HG03432 (cell line): ENCODE data around the gene VTN.
A peak's percentile ranks its signal among the peaks of the same experiment; 100 is the strongest.

Experiments
- ATAC-seq: cut with Tn5 transposase; IDR thresholded peaks from one replicate; pipeline ENCODE4 v1.9.1; 2021; ENCODE audit warnings: mild to moderate bottlenecking, moderate library complexity; ENCODE audit not compliant: unreplicated experiment

Gene VTN

GRCh38 chr17:28369684-28370034 is 448 bp downstream of the VTN start:
- no peak for ATAC-seq

- no peak for ATAC-seq
Measured at GRCh38 chr17:28368915-28369683, 1.0 kb downstream of the VTN start.

- ATAC-seq = no peak
Measured at GRCh38 chr17:28368306-28368831, 1.7 kb downstream of the VTN start.

DNA sequence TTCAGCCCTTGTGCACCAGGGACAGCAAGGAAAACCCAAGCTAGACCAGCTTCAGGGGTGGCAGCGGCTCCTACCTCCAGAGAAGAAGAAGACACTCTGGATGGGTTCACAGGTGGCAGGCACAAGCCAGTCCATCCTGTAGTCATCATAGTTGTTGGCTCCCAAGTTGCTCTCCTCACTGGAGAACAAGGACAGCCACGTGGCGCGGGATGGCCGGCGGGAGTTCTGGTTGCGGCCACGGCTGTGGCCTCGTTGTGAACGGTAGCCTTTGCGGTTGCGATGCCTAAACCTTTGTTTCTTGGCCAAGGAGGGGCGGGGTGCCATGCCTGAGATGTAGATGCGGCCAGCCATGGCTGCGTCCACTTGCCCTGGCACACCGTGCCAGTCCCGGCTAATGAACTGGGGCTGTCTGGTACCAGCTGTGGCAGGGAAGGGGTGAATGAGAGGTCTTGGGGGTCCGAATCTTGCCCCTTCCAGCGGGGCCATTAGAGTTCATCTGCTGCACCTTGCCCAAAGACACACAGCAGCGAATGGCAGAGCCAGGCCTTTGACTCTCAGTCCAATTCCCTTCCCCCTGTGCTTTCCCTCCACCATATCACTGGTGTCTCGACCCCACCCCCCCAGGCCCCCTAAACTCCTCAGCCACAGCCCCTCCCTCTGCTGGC is 2.3 kb downstream of the VTN start:
- ATAC-seq = no peak

DNA sequence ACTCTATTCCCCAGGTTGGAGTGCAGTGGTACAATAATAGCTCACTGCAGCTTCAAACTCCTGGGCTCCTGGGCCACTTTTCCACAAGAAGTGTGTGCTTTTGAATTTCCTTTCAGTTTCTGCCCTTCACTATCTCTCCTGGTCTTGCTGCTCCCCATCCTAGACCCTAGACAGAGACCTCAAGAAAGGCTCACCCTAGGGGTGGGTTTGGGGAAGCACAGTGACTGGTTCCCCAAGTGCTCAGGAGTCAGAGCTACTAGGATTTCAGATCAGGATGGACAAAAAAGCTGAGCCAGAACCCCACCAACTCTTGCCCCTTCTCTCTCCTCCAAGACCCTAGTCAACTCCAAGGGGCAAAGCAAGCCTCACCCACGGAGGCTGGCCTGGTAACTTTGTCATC is 3.5 kb downstream of the VTN start:
- ATAC-seq = no peak

DNA sequence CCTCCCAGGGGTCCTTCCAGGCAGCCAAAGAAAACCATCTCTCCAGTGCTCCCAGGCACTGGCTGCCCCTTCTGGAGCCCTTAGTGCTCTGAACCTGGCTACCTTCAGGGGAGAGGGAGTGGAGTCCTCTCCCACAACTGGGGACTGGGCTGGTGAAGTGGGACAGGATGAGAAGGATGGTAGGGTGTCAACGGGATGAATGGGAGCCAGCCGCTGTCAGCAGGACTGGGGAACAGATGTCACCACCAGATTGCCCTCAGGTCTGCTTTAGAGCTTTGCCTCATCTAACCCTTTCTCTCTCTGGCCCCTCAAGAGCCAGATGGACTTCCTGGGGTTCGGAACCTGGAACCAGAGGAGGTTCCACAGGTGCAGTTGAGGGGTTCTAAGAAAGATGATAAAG is 4.6 kb downstream of the VTN start:
- ATAC-seq = no peak

GRCh38 chr17:28364665-28365363 is 5.3 kb downstream of the VTN start, which contains the start of gene SEBOX:
Gene SEBOX, minus strand, starts transcription at chr17:28365199. Its CDS starts 48 bp downstream, at chr17:28365151.
- no peak for ATAC-seq

DNA sequence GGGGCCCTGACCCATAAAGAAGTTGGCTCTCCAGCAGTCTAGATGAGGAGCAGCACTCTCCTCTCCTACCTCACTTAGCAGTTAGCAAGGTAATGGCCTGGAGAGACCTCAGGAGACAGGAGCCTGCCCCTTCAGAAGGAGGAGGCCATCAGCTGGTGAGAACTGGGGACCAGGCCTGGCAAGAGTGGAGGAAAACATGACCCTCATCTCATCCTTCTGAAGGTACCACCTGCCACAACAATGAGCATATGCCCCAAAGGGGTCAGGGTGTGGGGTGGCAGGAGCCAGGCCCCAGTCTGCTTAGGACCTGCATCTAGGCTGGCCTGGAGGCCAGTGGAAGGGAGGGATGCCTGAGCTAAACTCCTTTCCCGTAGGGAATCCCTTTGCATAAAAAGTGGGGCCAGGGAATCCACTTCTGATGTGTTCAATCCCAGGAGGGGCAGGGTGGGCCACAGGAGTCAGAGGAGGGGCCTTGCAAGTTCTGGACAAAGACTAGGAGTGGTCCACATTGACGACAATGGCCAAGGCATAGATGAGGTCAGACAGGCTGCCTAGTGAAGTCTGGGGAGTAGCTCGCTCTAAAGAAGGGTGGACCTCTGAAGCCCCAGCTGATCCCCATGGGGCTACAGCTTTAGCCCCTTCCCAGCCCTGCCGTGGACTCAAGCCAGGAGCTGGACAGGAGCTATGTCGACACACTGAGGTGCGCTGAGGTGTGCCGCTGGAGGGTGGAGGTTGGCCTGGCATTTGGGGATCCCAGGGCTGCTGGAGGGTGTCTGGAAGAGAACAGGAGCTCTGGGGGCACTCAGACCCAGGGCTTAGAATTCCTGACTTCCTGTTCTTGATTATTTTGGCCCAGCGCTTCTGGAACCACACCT is 6.1 kb downstream of the VTN start:
- ATAC-seq = no peak

DNA sequence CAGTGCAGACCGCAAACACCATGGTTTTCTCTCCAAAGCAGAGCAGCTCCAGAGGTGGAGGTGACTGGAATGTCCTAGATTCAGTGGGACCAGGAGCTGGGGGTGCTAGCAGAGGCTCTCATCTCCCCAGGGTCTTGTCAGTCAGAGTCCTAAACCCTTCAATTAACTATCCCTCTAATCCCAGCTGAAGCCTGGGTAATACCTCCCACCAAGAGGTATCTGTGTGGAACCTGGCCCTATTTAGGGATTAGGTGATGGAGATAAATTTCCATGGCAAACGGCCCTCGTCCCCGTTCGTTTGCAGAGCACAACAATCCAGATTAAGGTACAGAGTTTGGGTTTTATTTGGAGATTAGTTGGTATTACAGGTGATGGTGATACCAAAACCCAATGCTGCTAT is 6.9 kb downstream of the VTN start:
- ATAC-seq = no peak

DNA sequence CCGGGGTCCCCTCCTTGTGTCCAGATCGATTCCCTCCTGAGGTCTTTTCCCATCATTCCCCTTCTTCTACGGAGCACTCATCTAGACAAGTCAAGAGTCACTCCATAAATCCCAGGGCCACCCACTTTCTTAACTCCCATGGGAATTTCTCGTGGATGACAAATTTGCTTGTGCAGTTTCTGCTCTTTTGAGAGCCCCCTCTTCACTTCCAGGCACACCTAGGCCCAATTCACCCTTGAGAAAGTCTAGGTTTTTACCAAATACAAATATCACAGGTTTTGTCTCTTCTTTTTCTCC is 12.3 kb downstream of the VTN start:
- no peak for ATAC-seq

DNA sequence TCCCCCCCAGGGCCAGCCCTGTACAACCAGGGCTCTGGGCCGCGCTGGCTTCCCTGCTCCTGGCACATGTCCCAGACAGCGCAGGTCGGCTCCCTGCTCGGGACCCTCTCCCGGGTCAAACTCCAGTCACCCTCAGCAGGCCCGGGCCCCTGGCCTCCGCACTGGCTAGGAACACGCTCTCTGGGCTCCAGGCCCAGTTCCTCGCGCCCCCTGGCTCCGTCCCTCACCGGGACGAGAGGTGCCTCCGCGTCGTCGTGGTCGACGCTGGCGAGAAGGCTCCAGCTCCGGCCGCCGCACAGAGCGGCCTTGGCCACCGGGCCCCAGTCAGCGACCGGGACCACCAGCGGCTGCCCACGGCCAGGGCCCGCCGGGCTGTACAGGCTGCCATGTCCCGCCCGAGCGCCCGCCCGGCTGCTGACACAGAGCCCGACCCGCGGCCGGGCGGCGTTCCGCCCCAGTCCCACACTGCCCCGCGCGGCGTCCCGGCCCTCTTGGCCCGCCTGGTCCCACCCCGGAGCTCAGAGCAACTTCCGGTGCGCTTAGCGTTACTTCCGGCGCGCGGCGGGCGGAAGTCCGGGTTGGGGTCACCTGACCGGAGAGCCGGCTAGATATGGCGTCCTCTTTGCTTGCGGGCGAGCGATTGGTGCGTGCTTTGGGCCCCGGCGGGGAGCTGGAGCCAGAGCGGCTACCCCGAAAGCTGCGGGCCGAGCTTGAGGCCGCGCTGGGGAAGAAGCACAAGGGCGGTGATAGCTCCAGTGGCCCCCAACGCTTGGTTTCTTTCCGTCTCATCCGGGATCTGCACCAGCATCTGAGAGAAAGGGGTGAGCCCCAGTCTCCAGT is 12.8 kb downstream of the VTN start, which contains the start of gene POLDIP2:
Gene POLDIP2 (minus strand): TSS at position 467 of the 840 bp plus-strand sequence. CDS start 79 bp downstream, at position 388.
- peak; percentile 97 for ATAC-seq

DNA sequence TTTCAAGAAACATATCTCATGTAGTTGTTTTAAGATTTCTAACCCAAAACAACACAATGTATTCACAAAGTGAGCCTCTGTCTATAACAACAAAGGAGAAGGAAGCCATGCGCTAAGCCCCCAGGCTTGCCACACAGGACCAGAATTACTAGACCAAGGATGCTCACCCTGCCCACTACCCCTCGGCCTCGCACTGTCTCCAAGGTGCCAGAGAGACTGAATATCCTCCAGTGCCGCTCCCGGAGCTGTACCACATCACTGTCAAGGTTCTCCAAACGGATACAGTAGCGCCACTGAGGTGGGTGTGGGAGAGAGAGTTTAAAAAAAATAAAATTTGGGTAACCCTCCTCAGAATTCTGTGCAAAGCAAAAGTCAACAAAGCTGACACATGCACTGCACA is 19.8 kb downstream of the VTN start:
- no peak for ATAC-seq

DNA sequence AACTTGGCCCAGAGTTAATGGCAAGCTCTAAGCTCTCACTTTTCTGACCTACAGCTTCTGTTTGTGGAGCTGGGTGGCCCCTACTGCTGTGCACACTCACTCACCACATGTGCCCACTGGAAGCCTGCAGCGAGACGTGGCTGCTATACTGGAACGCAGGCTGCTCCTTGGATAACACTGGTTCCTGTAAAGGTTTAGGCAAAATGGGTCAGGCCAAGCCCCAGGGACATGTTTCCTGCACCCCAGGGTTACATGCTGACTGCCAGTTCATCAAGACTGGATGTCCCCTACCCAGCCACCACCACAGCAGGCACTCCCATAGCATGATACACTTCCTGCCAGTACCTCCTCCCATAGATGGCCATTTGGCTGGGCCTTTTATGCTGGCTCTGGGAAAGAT is 21.1 kb downstream of the VTN start:
- ATAC-seq = no peak

DNA sequence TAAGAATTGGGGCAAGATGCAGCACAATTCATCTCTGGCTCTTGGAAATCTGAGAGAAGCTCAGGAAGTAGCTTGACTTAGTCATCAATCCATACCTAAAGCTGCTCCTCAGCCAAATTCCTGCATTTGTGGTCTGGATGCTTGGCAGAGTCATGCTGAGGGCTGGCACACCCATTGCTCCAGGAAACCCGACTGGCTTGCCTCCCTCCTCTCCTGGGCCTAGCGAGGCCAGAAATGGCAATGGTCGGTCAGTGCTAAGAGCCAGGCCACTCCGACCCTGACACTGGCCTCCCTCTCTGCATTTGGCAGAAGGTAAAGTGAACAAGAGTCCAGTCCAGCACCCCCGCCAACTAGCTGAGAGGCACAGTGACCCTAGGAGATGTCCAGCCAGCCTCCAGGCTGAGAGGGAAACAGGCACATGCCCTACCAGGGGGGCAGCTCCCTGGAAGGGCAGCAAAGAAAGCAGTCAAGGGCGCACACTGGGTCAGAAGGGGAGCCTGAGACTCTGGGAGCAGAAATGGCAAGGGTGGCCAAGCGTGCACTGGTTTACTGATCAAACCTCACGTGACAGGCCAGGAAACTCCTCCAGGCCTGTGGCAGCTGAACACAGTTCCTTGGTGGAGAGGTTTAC is 22.7 kb downstream of the VTN start:
- ATAC-seq = no peak

GRCh38 chr17:28346746-28347246 is 23.3 kb downstream of the VTN start:
- ATAC-seq = no peak

DNA sequence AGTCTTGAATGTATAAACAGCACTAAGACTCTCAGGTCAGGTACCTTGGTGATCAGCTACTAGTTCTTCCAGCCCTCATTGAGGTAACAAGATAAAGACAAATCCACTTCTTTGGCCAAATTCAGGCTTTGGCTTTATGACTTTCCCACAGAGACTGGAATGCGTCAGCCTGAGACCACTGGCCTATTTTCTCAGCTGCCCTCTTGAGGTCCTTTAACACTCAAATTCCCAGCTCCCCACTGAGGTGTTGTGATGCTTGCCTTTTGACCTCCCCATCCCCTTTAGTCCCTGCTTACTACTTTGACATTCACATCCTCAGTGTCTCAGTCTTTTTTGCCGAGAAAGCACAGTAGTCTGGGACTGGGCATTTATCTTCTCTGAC is 23.9 kb downstream of the VTN start:
- no peak for ATAC-seq

GRCh38 chr17:28345419-28346198 is 24.5 kb downstream of the VTN start:
- ATAC-seq = no peak

GRCh38 chr17:28344435-28344901 is 25.6 kb downstream of the VTN start:
- no peak for ATAC-seq
